GM23338 (cell line): ENCODE data around the gene CD33. TPM values are rescaled to one million over a fixed set of nuclear protein-coding genes. Genes with fewer than 3 reads are reported as not detected.

Source experiments
- ATAC-seq: fragments of 200-7000 bp; cut with Tn5 transposase; 3 replicates; pipeline ENCODE4 v1.9.1; 2020
- DNase-seq: peaks from one replicate; pipeline ENCODE4 v3.0.0-alpha.2; 2015; ENCODE audit warnings: low spot score
- H2AFZ ChIP-seq: fragments of 200-600 bp; sonication (generic); 2 replicates; pipeline ENCODE4 v1.8.0; 2016; ENCODE audit warnings: antibody characterized with exemption, mild to moderate bottlenecking, moderate library complexity
- H3F3A ChIP-seq: fragments of 200-600 bp; sonication (generic); replicated peaks from 2 replicates; pipeline ENCODE4 v1.8.0; 2017; ENCODE audit warnings: antibody characterized with exemption, mixed run types, low read depth
- H3K27ac ChIP-seq: fragments of 200-600 bp; sonication (generic); 2 replicates; pipeline ENCODE4 v1.6.1; 2016; ENCODE audit warnings: low read depth
- H3K27me3 ChIP-seq: fragments of 200-600 bp; sonication (generic); 2 replicates; pipeline ENCODE4 v1.8.0; 2016; ENCODE audit warnings: mild to moderate bottlenecking, mixed run types, moderate library complexity; ENCODE audit not compliant: insufficient read depth
- H3K36me3 ChIP-seq: fragments of 200-600 bp; sonication (generic); 2 replicates; pipeline ENCODE4 v1.8.0; 2016; ENCODE audit warnings: mild to moderate bottlenecking; ENCODE audit not compliant: insufficient read depth
- H3K4me1 ChIP-seq: fragments of 200-600 bp; sonication (generic); 2 replicates; pipeline ENCODE4 v1.8.0; 2016; ENCODE audit warnings: mild to moderate bottlenecking, moderate library complexity; ENCODE audit not compliant: insufficient read depth
- H3K4me2 ChIP-seq: fragments of 200-600 bp; sonication (generic); 2 replicates; pipeline ENCODE4 v1.7.1; 2017; ENCODE audit warnings: mixed run types
- H3K4me3 ChIP-seq: fragments of 200-600 bp; sonication (generic); 2 replicates; pipeline ENCODE4 v1.6.1; 2016; ENCODE audit warnings: mixed run types
- H3K79me2 ChIP-seq: fragments of 200-600 bp; sonication (generic); replicated peaks from 2 replicates; pipeline ENCODE4 v1.8.0; 2017; ENCODE audit warnings: mild to moderate bottlenecking; ENCODE audit not compliant: insufficient read depth
- H3K9me2 ChIP-seq: fragments of 200-600 bp; sonication (generic); 2 replicates; pipeline ENCODE4 v1.8.0; 2017; ENCODE audit not compliant: insufficient read depth
- H4K20me1 ChIP-seq: fragments of 200-600 bp; sonication (generic); replicated peaks from 2 replicates; pipeline ENCODE4 v1.8.0; 2017; ENCODE audit warnings: mild to moderate bottlenecking; ENCODE audit not compliant: insufficient read depth
- H3K27ac Mint-ChIP-seq: 2 replicates; pipeline ENCODE4 v1.8.0; 2020; ENCODE audit warnings: inconsistent platforms, mild to moderate bottlenecking, moderate library complexity, mixed read lengths
- H3K27me3 Mint-ChIP-seq: 3 replicates; pipeline ENCODE4 v1.8.0; 2022; ENCODE audit warnings: low read depth, mild to moderate bottlenecking, moderate library complexity, mixed read lengths, inconsistent platforms; ENCODE audit not compliant: insufficient read depth, poor library complexity
- H3K36me3 Mint-ChIP-seq: 3 replicates; pipeline ENCODE4 v1.8.0; 2021; ENCODE audit warnings: low read depth, mild to moderate bottlenecking, inconsistent platforms, moderate library complexity, mixed read lengths
- H3K4me1 Mint-ChIP-seq: 3 replicates; pipeline ENCODE4 v1.8.0; 2020; ENCODE audit warnings: mild to moderate bottlenecking, inconsistent platforms, mixed read lengths
- H3K4me3 Mint-ChIP-seq: 3 replicates; pipeline ENCODE4 v1.8.0; 2021; ENCODE audit warnings: moderate library complexity, mild to moderate bottlenecking, inconsistent platforms, mixed read lengths
- H3K9me3 Mint-ChIP-seq: 3 replicates; pipeline ENCODE4 v1.8.0; 2020; ENCODE audit warnings: moderate library complexity, mild to moderate bottlenecking, inconsistent platforms, mixed read lengths
- JUNB ChIP-seq: IDR thresholded peaks from one replicate; pipeline ENCODE4 v1.6.1; 2016; ENCODE audit warnings: antibody characterized with exemption; ENCODE audit not compliant: unreplicated experiment
- NANOG ChIP-seq: IDR thresholded peaks from 2 replicates; pipeline ENCODE4 v1.6.1; 2016; ENCODE audit warnings: antibody characterized with exemption, borderline replicate concordance
- POLR2AphosphoS5 ChIP-seq: IDR thresholded peaks from 2 replicates; pipeline ENCODE4 v1.6.1; 2016; ENCODE audit warnings: antibody characterized with exemption, low read depth
- STAT1 ChIP-seq: IDR thresholded peaks from one replicate; pipeline ENCODE4 v1.6.1; 2016; ENCODE audit warnings: antibody characterized with exemption; ENCODE audit not compliant: unreplicated experiment
- polyA plus RNA-seq: library from polyadenylated mRNA; unstranded; fragments of >200 nt; fragmentation: Nextera tagmentation; extraction: Ambion mirVana; gene quantifications from 2 replicates; pipeline ENCODE4 v1.2.1, GENCODE V29; 2016
- total RNA-seq: library from RNA; depleted of rRNA; stranded (reverse); fragments of >200 nt; shearing (Covaris generic); gene quantifications from 2 replicates; pipeline ENCODE4 v1.2.3, GENCODE V29; 2014
- TF ChIP-seq, protein P1 (sequence below): fragments of 250-450 bp; sonication (Bioruptor Pico); IDR thresholded peaks from 2 replicates; pipeline ENCODE4 v1.5.0; 2020; ENCODE audit warnings: mild to moderate bottlenecking, moderate library complexity

CD33 gene
- total and polyA plus RNA-seq, 2 experiments from 2014 or later: 0.45 TPM; not detected in 1

- TF ChIP-seq, protein P1, sequence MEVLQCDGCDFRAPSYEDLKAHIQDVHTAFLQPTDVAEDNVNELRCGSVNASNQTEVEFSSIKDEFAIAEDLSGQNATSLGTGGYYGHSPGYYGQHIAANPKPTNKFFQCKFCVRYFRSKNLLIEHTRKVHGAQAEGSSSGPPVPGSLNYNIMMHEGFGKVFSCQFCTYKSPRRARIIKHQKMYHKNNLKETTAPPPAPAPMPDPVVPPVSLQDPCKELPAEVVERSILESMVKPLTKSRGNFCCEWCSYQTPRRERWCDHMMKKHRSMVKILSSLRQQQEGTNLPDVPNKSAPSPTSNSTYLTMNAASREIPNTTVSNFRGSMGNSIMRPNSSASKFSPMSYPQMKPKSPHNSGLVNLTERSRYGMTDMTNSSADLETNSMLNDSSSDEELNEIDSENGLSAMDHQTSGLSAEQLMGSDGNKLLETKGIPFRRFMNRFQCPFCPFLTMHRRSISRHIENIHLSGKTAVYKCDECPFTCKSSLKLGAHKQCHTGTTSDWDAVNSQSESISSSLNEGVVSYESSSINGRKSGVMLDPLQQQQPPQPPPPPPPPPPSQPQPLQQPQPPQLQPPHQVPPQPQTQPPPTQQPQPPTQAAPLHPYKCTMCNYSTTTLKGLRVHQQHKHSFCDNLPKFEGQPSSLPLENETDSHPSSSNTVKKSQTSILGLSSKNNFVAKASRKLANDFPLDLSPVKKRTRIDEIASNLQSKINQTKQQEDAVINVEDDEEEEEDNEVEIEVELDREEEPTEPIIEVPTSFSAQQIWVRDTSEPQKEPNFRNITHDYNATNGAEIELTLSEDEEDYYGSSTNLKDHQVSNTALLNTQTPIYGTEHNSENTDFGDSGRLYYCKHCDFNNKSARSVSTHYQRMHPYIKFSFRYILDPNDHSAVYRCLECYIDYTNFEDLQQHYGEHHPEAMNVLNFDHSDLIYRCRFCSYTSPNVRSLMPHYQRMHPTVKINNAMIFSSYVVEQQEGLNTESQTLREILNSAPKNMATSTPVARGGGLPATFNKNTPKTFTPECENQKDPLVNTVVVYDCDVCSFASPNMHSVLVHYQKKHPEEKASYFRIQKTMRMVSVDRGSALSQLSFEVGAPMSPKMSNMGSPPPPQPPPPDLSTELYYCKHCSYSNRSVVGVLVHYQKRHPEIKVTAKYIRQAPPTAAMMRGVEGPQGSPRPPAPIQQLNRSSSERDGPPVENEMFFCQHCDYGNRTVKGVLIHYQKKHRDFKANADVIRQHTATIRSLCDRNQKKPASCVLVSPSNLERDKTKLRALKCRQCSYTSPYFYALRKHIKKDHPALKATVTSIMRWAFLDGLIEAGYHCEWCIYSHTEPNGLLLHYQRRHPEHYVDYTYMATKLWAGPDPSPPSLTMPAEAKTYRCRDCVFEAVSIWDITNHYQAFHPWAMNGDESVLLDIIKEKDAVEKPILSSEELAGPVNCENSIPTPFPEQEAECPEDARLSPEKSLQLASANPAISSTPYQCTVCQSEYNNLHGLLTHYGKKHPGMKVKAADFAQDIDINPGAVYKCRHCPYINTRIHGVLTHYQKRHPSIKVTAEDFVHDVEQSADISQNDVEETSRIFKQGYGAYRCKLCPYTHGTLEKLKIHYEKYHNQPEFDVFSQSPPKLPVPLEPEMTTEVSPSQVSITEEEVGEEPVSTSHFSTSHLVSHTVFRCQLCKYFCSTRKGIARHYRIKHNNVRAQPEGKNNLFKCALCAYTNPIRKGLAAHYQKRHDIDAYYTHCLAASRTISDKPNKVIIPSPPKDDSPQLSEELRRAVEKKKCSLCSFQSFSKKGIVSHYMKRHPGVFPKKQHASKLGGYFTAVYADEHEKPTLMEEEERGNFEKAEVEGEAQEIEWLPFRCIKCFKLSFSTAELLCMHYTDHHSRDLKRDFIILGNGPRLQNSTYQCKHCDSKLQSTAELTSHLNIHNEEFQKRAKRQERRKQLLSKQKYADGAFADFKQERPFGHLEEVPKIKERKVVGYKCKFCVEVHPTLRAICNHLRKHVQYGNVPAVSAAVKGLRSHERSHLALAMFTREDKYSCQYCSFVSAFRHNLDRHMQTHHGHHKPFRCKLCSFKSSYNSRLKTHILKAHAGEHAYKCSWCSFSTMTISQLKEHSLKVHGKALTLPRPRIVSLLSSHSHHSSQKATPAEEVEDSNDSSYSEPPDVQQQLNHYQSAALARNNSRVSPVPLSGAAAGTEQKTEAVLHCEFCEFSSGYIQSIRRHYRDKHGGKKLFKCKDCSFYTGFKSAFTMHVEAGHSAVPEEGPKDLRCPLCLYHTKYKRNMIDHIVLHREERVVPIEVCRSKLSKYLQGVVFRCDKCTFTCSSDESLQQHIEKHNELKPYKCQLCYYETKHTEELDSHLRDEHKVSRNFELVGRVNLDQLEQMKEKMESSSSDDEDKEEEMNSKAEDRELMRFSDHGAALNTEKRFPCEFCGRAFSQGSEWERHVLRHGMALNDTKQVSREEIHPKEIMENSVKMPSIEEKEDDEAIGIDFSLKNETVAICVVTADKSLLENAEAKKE: no peak
Measured at GRCh38 chr19:51187395-51188226, 37.3 kb upstream of the CD33 start (continued).

GRCh38 chr19:51188227-51188559, 36.7 kb upstream of the CD33 start:
- H3K36me3 ChIP-seq: no peaks in the 10 kb centered on the region
- no peak overlapping the region for H3K27ac ChIP-seq
- DNase-seq: no peak
- H3K4me3 Mint-ChIP-seq: no peak overlapping the region
- H2AFZ ChIP-seq: no peak overlapping the region
- no peaks in the 10 kb centered on the region for H3K79me2 ChIP-seq
- H3K4me3 ChIP-seq: no peak overlapping the region
- H3K27ac Mint-ChIP-seq: no peak overlapping the region
- no peaks in the 10 kb centered on the region for H4K20me1 ChIP-seq
- no peaks in the 10 kb centered on the region for H3K36me3 Mint-ChIP-seq
- H3K4me1 ChIP-seq: no peaks in the 10 kb centered on the region
- H3K4me2 ChIP-seq: no peak overlapping the region
- H3F3A ChIP-seq: no peaks in the 10 kb centered on the region
- no peak for ATAC-seq
- peaks cover 14% of the 10 kb centered on the region for H3K27me3 Mint-ChIP-seq
- peaks cover 44% of the 10 kb centered on the region; the same call in 2 of the 3 replicates for H3K9me3 Mint-ChIP-seq
- H3K27me3 ChIP-seq: peaks cover 7% of the 10 kb centered on the region; the same call in 1 of the 2 replicates
- H3K4me1 Mint-ChIP-seq: no peaks in the 10 kb centered on the region
- 0 out of 2 replicates have a peak, but pooled peaks cover 2% of the 10 kb centered on the region for H3K9me2 ChIP-seq
- TF ChIP-seq JUNB (no peak), NANOG (no peak), POLR2AphosphoS5 (no peak), STAT1 (no peak)
- TF ChIP-seq, protein P1: no peak
